Measurements from ENCODE around the gene CNTNAP5.

Gene CNTNAP5

DNA sequence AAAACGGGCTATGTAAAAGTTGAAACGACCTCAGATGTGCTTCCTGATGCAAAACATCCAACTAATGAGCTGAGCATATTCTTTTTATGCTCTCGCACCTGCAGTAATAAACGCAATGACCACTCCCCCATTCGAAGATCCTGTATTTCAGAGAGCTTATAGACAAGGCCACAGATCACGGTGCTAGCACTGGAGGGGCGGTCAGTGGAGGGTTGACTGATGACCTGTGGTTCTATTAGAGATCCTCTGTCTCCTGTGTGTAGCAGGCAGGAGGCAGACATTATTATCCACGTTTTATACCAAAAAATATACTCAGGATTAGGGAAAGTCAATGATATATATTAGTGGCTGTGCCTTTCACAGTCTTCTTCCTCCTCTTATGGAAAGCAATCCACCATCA lies 457.0 kb downstream of the CNTNAP5 start:
- DNase-seq, result no peak

DNA sequence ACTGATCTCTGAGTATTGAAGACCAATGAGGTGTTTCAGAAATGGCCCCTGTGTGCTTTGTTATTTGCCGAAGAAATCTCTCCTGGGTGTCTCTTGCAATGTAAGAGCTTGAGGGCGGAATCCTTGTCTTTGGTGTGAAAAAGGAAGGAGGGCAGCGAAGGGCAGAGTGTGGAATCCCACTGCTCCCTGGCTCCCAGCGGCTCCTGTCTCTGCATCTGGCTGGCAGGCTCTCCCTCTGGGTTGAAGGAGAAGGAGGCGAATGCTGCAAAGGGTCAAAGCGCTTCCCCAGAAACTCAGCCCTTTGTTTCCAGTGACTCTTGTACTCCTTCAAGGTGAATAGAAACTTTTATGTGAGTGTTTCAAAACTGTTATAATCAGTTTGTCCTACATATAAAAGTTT lies 457.5 kb downstream of the CNTNAP5 start:
- DNase-seq, result no peak

DNA sequence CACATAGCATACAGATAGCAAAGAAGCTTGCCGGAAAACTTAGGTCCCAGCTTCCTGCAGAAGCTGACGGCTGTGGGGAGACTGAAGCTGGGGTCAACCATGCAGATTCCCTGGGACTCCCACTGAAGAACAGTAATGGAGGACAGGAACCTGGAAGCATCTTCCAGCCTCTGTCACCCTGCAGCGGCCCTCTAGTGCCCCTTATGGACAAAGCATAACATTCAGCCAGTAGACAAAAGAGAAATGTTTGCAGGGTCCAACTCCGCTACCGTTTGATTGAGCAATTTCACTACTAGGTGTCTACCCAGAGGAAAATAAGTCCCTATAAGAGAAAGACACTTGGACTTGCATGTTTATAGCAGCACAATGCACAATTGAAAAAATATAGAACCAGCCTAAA lies 460.6 kb downstream of the CNTNAP5 start:
- DNase-seq, result no peak

DNA sequence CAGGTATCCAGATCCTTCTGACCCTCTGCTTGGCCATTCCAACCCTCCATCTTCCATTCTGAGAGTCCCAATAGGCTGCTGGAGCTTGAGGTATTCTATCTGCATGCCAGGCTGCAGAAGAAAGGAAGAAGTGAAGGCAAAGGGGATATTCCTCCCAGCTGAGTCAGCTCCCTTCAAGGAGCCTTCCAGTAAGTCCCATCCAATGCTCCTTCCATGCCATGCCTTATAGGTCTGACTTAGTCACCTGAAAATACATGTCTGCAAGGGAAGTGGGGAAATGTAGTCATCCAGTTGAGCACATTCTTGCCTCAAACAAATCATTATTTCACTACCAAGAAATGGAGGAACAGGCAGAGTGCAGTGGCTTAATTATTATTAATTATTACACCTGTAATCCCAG lies 464.6 kb downstream of the CNTNAP5 start:
- no peak for DNase-seq

DNA sequence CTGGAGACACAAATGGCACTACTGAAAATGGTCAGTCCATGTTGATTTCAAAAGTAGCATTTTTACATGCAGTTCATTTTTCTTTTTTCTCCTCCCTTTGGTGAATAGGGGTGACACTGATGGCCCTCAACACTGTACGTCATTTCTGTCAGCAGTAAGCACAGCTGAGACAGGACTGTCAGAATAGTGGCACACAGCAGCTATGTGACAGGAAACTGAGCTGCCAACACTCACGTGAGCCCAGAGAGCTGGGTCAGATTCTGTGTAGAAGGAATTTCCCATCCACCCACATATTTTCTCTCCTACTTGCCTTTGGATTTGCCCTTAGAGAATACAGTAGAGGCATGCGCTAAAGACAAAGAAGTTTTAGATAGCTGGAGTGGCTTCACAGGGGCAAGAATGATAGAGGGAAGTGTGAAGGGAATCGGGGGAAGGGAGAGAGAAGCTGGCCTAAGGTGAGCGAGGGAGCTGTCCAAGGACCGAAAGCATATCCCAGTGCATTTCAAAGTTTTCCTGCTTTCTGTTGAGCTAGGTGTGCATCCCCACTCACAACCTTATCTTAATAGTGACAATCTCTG lies 476.6 kb downstream of the CNTNAP5 start:
- DNase-seq, result no peak

DNA sequence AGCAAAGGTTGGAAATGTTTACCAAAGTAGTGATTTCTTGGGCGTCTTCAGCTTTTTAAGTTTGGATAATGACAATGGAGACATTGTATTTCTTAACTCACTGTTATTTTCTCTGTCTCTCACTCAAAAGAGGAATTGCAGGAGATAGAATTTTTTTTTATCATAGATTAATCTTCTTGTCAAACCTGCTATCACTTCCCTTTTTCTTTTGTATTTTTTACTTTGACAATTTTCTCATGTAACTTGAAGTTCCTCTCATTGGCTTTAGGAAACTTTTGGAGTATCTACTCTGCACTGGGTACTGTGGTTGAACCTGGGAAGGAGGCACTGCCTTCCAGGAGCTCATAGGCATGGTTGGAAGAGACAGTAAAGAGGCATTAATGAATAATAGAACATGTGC lies 489.1 kb downstream of the CNTNAP5 start:
- no peak for DNase-seq

DNA sequence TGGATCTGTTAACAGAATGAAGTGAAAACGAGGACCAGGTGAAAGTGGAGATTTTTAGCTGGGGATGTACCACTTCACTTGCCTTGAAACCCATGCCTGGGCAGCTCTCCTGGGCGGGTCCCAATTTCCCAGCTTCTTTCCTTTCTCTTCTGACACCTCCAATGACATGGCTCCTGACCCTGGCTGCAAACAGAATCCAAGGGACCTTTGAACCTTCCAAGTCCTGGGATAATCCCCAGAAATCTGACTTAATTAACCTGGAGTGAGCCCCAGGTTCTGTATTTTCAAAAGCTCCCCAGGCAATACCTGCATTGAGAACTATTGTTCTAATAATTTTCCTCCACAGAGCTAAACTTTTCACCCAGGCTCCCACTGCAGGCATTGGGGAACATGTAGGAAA lies 495.9 kb downstream of the CNTNAP5 start:
- no peak for DNase-seq

DNA sequence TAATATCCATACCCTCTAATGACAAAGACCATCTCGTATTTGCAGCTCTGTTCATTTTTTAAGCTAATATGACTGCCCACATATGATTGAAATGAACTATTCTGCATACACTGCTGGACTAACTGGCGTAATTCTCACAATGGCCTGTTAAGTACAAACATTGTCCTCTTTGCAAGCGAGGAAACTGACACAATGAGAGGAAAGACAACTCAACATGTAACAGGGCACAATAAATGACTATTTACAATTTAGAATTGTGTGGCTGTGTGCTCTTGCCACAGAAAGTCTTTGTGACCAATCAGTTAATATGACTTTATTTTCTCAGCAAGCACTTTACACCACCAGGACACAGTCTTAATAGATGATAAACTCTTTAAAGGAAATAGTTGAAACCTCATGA lies 498.0 kb downstream of the CNTNAP5 start:
- DNase-seq, result no peak

DNA sequence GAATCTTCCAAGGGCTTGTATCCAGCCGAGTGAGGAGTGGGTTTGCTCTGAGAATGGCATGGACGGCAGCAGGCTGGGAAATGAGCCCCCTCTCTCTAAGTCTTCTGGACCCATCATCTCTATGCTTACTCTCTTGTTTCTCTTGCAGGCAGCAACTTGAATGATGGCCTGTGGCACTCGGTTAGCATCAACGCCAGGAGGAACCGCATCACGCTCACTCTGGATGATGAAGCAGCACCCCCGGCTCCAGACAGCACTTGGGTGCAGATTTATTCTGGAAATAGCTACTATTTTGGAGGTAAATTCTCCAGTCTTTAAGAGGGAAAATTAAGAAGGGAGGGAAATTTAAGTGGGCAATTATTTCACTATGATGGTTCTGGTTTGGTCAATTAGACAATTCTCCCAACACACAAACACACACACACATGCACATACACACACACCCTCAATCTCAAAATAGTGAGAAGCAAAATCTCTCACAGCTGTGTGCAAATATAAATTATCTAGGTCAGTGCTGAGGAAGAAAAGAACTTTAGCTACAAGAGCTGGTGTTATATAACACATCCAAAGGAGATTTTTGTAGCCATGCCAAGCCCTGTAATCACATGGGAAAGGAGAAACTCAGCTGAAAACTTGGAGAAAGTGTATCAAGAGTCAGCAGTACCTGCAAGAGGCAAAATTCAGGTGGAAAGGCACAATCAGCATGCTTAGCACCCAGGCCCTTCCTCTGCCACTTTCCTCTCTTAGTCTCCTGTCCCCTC lies 499.2 kb downstream of the CNTNAP5 start:
- no peak for DNase-seq

DNA sequence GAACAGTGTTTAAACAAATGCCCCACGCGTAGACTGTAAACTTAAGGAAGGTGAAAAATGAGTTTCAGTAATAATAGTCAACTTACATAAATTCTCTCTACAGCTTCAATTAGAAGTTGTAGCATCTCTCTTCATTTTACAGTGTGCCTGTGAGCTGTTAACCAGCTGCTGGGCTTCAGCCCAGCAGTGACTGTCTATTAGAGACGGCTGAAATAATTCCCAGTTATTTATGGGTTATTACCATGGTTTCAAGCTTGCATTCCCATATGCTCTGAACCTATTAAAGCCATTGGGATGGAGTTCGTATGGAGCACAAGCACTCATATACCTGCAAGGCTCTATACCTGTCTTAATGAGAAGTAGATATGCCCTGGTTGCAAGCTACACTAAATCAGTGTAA lies 501.1 kb downstream of the CNTNAP5 start:
- no peak for DNase-seq

DNA sequence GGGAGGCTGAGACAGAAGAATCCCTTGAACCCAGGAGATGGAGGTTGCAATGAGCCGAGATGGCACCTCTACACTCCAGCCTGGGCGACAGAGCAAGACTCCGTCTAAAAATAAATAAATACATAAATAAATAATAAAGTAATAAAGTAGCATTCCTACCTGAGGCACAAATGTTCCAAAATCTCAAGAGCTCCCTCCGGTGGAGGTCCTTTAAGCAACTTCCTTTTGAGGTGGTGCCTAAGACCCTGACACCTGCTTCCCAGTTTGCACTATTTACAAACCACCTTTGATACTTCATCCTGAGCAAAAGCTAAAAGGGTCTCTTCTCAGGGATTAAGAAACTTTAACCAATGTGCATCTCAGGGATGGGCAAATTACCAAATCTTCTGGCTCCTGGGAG lies 505.1 kb downstream of the CNTNAP5 start:
- DNase-seq, result no peak

DNA sequence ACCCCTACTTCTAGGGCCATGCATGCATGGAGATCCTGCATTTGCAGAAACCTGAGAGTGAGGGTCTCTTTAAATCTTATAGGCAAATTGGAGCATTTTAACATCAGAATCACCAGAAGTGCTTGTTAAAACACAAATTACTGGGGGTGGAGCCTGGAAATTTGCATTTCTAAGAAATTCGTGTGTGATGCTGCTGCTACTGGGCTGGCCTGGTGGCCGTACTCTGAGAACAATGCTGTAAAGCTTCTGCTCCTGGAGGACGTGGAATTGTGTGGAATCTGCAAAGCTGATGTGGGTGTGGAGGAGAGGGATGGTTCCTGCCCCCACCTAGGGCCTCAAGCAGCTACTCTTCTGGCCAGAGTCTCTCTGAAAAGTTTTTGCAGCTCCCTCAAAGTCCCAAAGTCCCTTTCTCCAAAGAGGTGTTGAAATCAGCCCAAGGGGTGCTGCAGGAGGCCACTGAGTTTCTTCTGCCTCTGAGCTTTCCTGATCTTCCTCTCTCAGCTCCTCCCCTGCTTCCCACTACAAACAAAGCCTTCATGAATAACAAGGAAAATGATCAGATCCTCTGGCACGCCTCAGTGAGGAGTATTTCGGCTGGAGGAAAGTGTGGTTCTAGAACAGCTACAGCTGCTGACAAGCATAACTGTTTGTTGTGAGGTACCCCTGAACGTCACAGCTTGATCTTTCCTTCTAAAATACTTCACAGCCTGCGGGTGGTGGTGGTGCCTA lies 508.3 kb downstream of the CNTNAP5 start:
- no peak for DNase-seq

DNA sequence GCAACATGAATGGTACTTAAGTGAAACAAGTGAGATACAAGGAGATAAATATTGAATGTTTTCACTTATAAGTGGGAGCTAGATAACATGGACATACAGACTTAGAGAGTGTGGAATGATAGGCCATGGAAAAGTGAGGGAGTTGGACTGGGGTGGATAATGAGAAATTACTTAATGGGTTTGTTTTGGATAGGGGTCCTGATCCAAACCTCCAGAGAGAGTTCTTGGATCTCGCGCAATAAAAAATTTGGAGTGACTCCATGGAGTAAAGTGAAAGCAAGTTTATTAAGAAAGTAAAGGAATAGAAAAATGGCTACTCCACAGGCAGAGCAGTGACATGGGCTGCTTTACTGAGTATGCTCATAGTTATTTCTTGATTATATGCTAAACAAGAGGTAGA lies 508.9 kb downstream of the CNTNAP5 start:
- no peak for DNase-seq

DNA sequence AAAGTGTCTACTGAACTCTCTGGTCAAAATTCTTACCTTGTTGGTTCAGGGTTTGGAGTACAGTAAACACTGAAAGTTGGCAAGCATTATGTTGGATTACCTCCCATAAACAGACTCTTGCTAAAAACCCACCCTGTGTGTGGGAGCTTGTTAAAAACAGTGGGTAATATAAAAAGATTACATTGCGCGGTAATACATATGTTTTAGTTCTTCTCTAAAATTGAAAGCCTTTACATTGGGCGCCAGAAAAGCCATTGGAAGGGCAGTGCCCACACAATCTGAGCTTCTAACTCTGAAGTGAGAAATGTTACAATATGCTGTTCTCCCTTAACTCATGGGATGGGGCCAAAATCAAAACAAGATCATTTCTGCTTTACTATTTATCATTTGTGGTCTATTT lies 510.7 kb downstream of the CNTNAP5 start:
- DNase-seq, result no peak

DNA sequence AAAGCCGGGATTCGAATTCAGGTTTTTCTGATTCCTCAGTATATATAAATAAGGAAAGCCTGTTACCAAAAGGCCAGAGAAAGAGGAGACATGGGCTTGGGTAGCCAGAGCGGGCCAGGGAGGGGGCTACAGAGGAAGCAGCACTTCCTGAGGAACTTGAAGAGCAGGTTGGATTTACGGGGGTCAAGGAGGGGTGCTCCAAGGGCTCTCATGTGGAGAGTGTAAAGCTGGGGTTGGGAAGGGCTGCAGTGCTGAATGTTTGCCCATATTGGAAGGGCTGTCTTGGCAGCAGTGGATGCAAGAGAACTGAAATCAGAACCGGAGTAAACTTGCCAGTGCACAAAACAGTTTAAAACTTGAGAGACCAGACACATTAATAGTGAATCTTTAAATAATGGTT lies 511.5 kb downstream of the CNTNAP5 start:
- no peak for DNase-seq

DNA sequence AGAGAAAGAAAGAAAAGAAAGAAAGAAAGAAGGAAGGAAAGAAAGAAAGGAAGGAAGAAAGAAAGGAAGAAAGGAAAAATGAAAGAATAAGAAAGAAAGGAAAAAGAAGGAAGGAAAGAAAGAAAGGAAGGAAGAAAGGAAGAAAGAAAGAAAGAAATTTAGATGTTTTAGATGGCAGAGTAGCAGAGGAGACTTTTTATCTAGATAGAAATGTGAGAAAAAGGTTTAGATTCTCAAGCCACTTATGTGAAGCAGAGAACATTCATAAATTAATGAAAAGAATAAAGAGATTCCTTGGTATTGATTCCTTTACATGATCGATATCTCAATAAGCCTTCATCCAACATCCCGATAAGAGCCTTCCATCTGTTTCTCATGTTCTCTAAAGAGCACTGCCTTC lies 513.5 kb downstream of the CNTNAP5 start:
- DNase-seq, result no peak

DNA sequence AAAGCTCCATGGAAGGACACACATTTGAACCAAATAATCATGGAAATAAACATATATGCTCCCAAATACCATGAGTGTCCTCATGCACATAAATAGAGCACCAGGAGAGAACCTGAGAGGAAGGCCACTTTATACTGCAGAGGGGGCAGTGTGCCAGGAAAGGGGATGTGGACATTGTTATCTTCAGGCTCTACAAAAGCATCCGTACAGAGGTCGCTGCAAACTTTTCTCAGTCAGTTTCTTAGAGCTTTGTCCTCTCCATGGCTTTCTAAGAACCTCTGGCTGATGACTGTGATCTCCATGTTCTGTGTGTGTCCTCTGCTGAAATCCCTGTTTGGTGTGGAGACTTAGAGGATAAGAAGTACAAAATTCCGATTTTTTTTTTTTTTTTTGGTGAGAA lies 515.7 kb downstream of the CNTNAP5 start:
- no peak for DNase-seq

DNA sequence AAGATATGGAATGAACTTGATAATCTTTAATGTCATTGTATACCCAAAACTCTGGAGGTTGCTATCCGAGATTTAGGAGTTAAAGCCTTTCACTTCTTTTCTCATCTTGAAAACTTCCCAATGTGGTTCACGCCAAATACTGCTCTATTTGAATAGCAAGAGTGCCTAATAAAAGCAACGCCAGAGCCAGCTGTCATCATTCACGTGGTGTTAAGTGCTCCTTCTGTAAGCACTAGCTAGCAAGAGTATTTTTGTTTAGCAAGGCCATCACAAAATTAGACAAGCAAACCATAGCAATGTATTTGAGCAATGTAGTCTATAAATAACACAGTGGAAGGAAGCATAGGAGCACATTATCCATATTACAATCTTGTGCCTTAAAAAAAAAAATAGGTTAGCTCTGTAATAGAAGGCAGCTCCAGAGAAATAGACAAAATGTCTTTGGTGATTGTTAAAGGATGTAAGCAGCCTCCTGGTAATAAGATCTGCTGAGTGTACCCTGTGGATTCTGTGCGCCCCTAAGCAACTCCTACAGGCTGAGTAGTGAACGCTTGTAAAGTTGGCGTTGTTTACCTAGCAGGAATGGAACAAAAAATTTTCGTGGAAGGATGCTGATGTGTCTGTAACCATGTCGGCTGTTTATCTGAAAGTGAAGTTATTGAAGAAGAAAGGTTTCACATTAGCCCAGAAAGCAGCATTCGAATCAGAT lies 518.0 kb downstream of the CNTNAP5 start:
- DNase-seq, result no peak

DNA sequence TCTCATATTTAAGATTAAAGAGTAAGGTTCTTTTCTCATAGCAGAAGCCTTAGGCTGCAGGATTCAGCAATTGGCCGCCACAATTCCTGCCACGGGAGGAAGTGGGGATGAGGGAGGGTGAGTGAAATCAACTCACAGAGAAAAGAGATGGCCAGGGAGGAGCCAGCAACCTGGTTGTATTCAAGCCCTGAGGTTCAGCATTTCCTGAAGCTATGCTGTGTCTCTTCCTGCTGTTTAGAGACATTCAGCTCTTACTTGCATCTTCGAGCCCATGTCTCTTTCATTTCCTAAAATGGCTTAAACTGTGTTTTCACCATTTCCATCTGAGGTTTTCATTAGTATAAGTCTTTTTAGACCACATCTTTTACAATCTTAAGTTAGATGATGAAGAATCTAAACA lies 522.6 kb downstream of the CNTNAP5 start:
- DNase-seq, result no peak

DNA sequence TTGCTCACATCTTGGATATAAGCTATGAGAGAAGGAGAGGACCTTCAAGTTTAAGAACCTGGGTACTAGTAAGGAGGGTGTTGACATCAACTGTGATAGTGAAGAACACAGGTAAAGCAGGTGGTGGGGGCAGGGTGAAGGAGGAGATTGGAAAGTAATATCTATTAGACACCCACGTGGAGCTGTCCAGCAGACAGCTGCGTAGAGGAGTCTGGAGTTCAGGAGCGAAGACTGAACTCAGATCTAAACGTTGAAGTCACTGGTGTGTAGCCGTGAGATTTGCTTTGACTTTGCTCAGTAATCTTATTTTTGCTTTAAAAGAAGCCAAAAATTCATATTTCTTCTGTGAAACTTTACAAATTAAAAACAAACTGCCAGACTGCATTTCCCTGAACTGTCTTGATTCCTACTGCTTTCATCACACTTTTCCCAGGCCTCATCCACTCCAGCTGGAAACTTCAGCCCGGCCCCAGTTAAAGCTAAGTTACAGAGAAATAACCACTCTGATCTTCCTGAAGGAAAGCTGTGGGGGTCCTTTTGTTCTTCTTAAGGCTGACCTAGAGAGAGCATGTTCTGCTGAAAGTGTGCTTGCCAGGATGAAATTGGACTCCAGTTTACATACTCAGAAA lies 533.3 kb downstream of the CNTNAP5 start:
- no peak for DNase-seq

DNA sequence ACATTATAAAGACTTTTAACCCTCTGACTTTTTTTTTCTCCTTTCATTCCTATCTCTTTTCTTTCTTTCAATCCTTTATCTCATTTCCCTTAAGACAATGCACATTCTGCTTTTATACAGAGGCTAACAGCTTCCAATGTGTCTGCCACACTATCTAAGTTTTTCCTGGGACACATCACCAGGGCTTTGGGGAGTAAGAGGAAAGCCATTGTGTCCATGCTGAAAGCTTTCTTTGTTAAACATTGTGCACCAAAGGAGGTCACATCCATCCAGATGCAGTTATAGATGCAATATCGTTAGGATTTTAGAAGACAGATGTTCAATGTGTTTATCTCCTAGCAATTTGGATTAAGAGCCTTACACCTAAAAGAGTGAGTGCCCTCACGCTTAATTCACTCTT lies 534.1 kb downstream of the CNTNAP5 start:
- no peak for DNase-seq

DNA sequence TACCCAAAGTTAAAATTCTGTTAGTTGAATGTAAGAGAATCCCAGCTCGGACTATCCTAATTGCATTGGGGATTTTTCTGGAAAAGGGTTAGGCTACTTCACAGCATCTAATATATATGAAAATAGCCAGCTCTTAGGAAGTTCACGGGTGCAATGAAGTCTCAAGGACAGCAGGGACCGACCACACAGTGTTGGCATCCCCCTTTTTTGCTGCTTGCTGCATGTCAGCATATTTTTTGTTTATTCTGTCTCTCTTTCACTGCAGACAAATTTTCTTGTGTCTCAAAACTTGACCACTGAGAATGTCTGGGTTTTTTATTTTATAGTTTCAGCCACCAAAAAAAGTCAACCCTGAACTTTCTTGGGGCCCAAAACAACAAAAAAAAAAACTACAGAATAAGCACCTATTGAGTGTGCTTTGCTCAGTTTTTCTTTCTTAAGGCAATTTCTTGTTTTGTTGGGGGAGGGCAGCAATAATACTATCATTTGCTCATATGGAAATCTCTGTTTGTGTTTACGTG lies 535.6 kb downstream of the CNTNAP5 start:
- no peak for DNase-seq

DNA sequence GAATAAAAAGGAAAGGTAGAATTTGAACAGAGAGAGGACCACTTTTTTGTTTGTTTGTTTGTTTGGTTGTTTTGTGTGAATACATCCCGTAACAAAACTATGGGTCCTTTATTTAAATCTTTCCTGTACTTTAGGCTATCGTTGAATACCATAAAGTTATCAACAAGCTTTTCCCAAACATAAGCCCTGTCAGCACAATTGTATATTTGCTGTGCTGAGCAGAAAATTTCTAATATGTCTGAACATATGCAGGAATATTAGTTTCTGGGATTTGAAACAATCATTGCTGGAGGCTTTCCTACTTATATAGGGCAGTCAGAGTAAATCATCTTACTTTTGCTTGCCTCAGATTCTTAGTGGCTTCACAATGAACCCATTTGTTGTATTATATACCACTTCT lies 536.4 kb downstream of the CNTNAP5 start:
- DNase-seq, result no peak

All from stimulated activated naive CD4-positive, alpha-beta T cell treated with Interleukin-2 at 50 U/mL for 16 hours (primary cell).